ENCODE measurements around the gene RETREG1.

- TF ChIP-seq CTCF (IDR thresholded peaks at IDR 0.05) (no peak), EP300 (IDR thresholded peaks at IDR 0.05) (no peak), POLR2A (IDR thresholded peaks at IDR 0.05) (no peak)
These were observed 47.0 kb upstream of the RETREG1 start for GRCh38 chr5:16663840-16664239.
